Hippocampal formation (tissue), 2 donors: ENCODE measurements around the gene SLC40A1.

Experiments used
- DNase-seq, 2 donors: peaks; one replicate each; lab custom pipeline; 2025; lab: John Stamatoyannopoulos, UW

SLC40A1 gene

GRCh38 chr2:189511210-189511959 lies 69.2 kb downstream of the SLC40A1 start:
- no peak for DNase-seq
